PC-3 (cell line): ENCODE data around the gene MORC3.

Experiments
- CTCF ChIP-seq: fragments of 300-600 bp; sonication (generic); conservative IDR thresholded peaks from 2 replicates; pipeline ENCODE4 v1.5.1; 2017; ENCODE audit warnings: antibody characterized with exemption, low read depth, mild to moderate bottlenecking, low read length
- EZH2 ChIP-seq: fragments of 300-600 bp; sonication (generic); IDR thresholded peaks from one replicate; pipeline ENCODE4 v1.6.1; 2017; ENCODE audit warnings: antibody characterized with exemption, mild to moderate bottlenecking, low read length; ENCODE audit not compliant: unreplicated experiment
- EZH2phosphoT487 ChIP-seq: fragments of 300-600 bp; sonication (generic); IDR thresholded peaks from 2 replicates; pipeline ENCODE4 v1.6.1; 2018; ENCODE audit warnings: mild to moderate bottlenecking, antibody characterized with exemption, low read length, borderline replicate concordance

GRCh38 chr21:36354918-36355680 is 35.1 kb downstream of the MORC3 start:
- TF ChIP-seq CTCF (no peak), EZH2 (no peak), EZH2phosphoT487 (no peak)
